Upper lobe of left lung (tissue), 6 donors: Measurements from ENCODE around the gene RASSF4. TPM values are rescaled to one million over a fixed set of nuclear protein-coding genes. Genes with fewer than 3 reads are reported as not detected.

Experiments used
- ATAC-seq, 2 donors: fragments of 200-7000 bp; cut with Tn5 transposase; one replicate each; pipeline ENCODE4 v1.9.1; 2022; ENCODE audit warnings: mild to moderate bottlenecking in 2 of 2, moderate library complexity in 2 of 2; ENCODE audit not compliant: low FRiP score in 2 of 2
- DNase-seq, 2 donors: peaks; one replicate each; pipeline ENCODE4 v3.0.0-alpha.2; 2019 to 2020
- H3K27ac ChIP-seq, 4 donors: fragments of 200-600 bp; sonication (generic); one replicate each; pipeline ENCODE4 v1.5.1; 2016 to 2019
- H3K27me3 ChIP-seq, 4 donors: fragments of 200-600 bp; sonication (generic); one replicate each; pipeline ENCODE4 v1.5.1; 2017 to 2019
- H3K36me3 ChIP-seq, 4 donors: fragments of 200-600 bp; sonication (generic); one replicate each; pipeline ENCODE4 v1.5.1; 2016 to 2019
- H3K4me1 ChIP-seq, 4 donors: fragments of 200-600 bp; sonication (generic); one replicate each; pipeline ENCODE4 v1.5.1; 2018 to 2019
- H3K4me3 ChIP-seq, 4 donors: fragments of 200-600 bp; sonication (generic); one replicate each; pipeline ENCODE4 v1.5.1; 2017 to 2019; ENCODE audit warnings: mild to moderate bottlenecking in 2 of 4, moderate library complexity in 1 of 4
- H3K9me3 ChIP-seq, 4 donors: fragments of 200-600 bp; sonication (generic); one replicate each; pipeline ENCODE4 v1.5.1; 2018 to 2019
- CTCF ChIP-seq, 6 experiments: fragments of 450-650 bp in 4 of 6; fragments of 200-600 bp in 2 of 6; sonication (generic) in 2 of 6; IDR thresholded peaks; one replicate each; pipeline ENCODE4 v1.5.1; 2016 to 2019; ENCODE audit warnings: antibody characterized with exemption in 6 of 6
- EP300 ChIP-seq, 4 donors: sonication (generic); formaldehyde crosslinking; IDR thresholded peaks; one replicate each; pipeline ENCODE4 v1.5.1; 2017; ENCODE audit warnings: antibody characterized with exemption in 4 of 4, control low read depth in 2 of 4
- POLR2A ChIP-seq, 4 donors: fragments of 450-650 bp; IDR thresholded peaks; one replicate each; pipeline ENCODE4 v1.5.1; 2016 to 2017; ENCODE audit warnings: antibody characterized with exemption in 4 of 4, mild to moderate bottlenecking in 2 of 4
- POLR2AphosphoS5 ChIP-seq, 2 donors: sonication (generic); formaldehyde crosslinking; IDR thresholded peaks; one replicate each; pipeline ENCODE4 v1.5.1; 2017; ENCODE audit warnings: antibody characterized with exemption in 2 of 2
- WGBS, 2 donors: methylation state at CpG; one replicate each; pipeline ENCODE4 v1.1.5; 2017 to 2018; 5-methylcytosine and 5-hydroxymethylcytosine counted together
- total RNA-seq, 6 donors: library from RNA; depleted of rRNA in 4 of 6; stranded (reverse); fragments of >200 nt in 4 of 6; gene quantifications; one replicate each; pipeline versions ENCODE4 v1.1.0 to v1.2.1, GENCODE V29; 2016 to 2021
- donor health status: DM: no; HTN: no; CAD: no; lungs with moderate emphysema.
- donor health status: DM: no; HTN: yes; CAD: no; lungs with severe emphysema.

Gene RASSF4
- total RNA-seq, 6 donors from 2014 or later = 23.4 to 194 (median 48.0) TPM

- H3K36me3 ChIP-seq = peaks cover 0 to 13% (median 6%) of the 10 kb centered on the region in 4 donors
- DNase-seq (no peak), ATAC-seq (no peak)
- no peak for TF ChIP-seq CTCF (IDR thresholded peaks at IDR 0.05)
- no peak for TF ChIP-seq POLR2A (IDR thresholded peaks at IDR 0.05)
- no peak for TF ChIP-seq POLR2AphosphoS5 (IDR thresholded peaks at IDR 0.05)
- peaks cover 8 to 24% (median 10%) of the 10 kb centered on the region in 4 donors for H3K4me1 ChIP-seq
- H3K4me3 ChIP-seq = no peak overlapping the region
- H3K9me3 ChIP-seq = no peaks in the 10 kb centered on the region
- H3K27ac ChIP-seq = no peak overlapping the region
- 85 to 91% methylated on average over 7 of the region's 7 CpGs for WGBS, 2 donors
- no peaks in the 10 kb centered on the region for H3K27me3 ChIP-seq
Measured at GRCh38 chr10:44951576-44952226, 7.9 kb upstream of the RASSF4 start.

GRCh38 chr10:44952779-44953231 is 6.8 kb upstream of the RASSF4 start:
- 61 to 71% methylated on average over 2 of the region's 2 CpGs for WGBS, 2 donors

GRCh38 chr10:44954042-44954441 is 5.6 kb upstream of the RASSF4 start:
- Histone ChIP-seq H3K36me3 (peaks cover 0 to 13% (median 6%) of the 10 kb centered on the region in 4 donors), H3K9me3 (no peaks in the 10 kb centered on the region), H3K4me1 (peaks cover 14 to 26% (median 22%) of the 10 kb centered on the region in 4 donors), H3K27ac (no peak overlapping the region), H3K27me3 (no peaks in the 10 kb centered on the region), H3K4me3 (no peak overlapping the region)
- DNase-seq (no peak), ATAC-seq (no peak)
- TF ChIP-seq CTCF (IDR thresholded peaks at IDR 0.05) = no peak
- TF ChIP-seq EP300 (IDR thresholded peaks at IDR 0.05) = no peak

More at GRCh38 chr10:44952779-44953231, 6.8 kb upstream of the RASSF4 start:
- TF ChIP-seq EP300 (IDR thresholded peaks at IDR 0.05) = no peak
- TF ChIP-seq POLR2AphosphoS5 (IDR thresholded peaks at IDR 0.05) = no peak
- no peak for TF ChIP-seq CTCF (IDR thresholded peaks at IDR 0.05)
- no peak for TF ChIP-seq POLR2A (IDR thresholded peaks at IDR 0.05)
- no peak overlapping the region for H3K4me3 ChIP-seq
- peaks cover 8 to 20% (median 12%) of the 10 kb centered on the region in 4 donors for H3K4me1 ChIP-seq
- ATAC-seq (no peak), DNase-seq (no peak)
- H3K9me3 ChIP-seq = no peaks in the 10 kb centered on the region
- peaks cover 0 to 13% (median 6%) of the 10 kb centered on the region in 4 donors for H3K36me3 ChIP-seq
- H3K27ac ChIP-seq = no peak overlapping the region
- no peaks in the 10 kb centered on the region for H3K27me3 ChIP-seq

GRCh38 chr10:44954962-44955361 is 4.6 kb upstream of the RASSF4 start:
- Histone ChIP-seq H3K4me3 (no peak overlapping the region), H3K9me3 (no peaks in the 10 kb centered on the region), H3K4me1 (peaks cover 15 to 22% (median 19%) of the 10 kb centered on the region in 4 donors), H3K36me3 (peaks cover 0 to 13% (median 6%) of the 10 kb centered on the region in 4 donors), H3K27ac (no peak overlapping the region), H3K27me3 (no peaks in the 10 kb centered on the region)
- TF ChIP-seq POLR2A (IDR thresholded peaks at IDR 0.05) (no peak), CTCF (IDR thresholded peaks at IDR 0.05) (no peak), POLR2AphosphoS5 (IDR thresholded peaks at IDR 0.05) (no peak)
- no peak for ATAC-seq
- no peak for DNase-seq
